ENCODE results near the gene PLAGL1. TPM values are rescaled to one million over a fixed set of nuclear protein-coding genes. Genes with fewer than 3 reads are reported as not detected.

The PLAGL1 gene, protein sequence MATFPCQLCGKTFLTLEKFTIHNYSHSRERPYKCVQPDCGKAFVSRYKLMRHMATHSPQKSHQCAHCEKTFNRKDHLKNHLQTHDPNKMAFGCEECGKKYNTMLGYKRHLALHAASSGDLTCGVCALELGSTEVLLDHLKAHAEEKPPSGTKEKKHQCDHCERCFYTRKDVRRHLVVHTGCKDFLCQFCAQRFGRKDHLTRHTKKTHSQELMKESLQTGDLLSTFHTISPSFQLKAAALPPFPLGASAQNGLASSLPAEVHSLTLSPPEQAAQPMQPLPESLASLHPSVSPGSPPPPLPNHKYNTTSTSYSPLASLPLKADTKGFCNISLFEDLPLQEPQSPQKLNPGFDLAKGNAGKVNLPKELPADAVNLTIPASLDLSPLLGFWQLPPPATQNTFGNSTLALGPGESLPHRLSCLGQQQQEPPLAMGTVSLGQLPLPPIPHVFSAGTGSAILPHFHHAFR
- total RNA-seq, result 47.9 and 65.9 TPM in 2 replicates

GRCh38 chr6:144008120-144008811 is at the start of gene PLAGL1:
Gene PLAGL1, minus strand, starts transcription at chr6:144008259. Its CDS starts 60,123 bp downstream, at chr6:143948136.

Other genes starting within 250 kb of the PLAGL1 start
- 7.8 and 11.9 TPM in 2 replicates for gene LTV1, start 164.9 kb downstream of the PLAGL1 start, total RNA-seq
- not detected in 2 replicates for gene ZC2HC1B, start 143.8 kb downstream of the PLAGL1 start, total RNA-seq
- 143 and 156 TPM in 2 replicates for gene SF3B5, start 87.3 kb upstream of the PLAGL1 start, total RNA-seq
- gene STX11, start 142.3 kb upstream of the PLAGL1 start, total RNA-seq, result 0.17 and 6.1 TPM in 2 replicates

Data from pericardium fibroblast (primary cell).